Left lung (tissue), 10 donors: ENCODE results near the gene AUTS2. TPM values are rescaled to one million over a fixed set of nuclear protein-coding genes. Genes with fewer than 3 reads are reported as not detected.

Experiments used
- ATAC-seq: fragments of 200-7000 bp; cut with Tn5 transposase; one replicate; pipeline ENCODE4 v1.9.1; 2020; ENCODE audit warnings: moderate library complexity
- DNase-seq, 4 donors: peaks; one replicate each; pipeline ENCODE4 v3.0.0-alpha.2; 2013 to 2020
- H3K27ac ChIP-seq, 2 donors: fragments of 200-600 bp; sonication (generic) in 1 of 2; one replicate each; pipeline versions ENCODE4 v1.5.0 to v1.8.0; 2020 to 2021
- H3K27me3 ChIP-seq, 2 donors: fragments of 200-600 bp; sonication (generic) in 1 of 2; one replicate each; pipeline versions ENCODE4 v1.5.0 to v1.8.0; 2020 to 2021
- H3K36me3 ChIP-seq, 2 donors: fragments of 200-600 bp; sonication (generic) in 1 of 2; one replicate each; pipeline versions ENCODE4 v1.5.0 to v1.8.0; 2020 to 2021
- H3K4me1 ChIP-seq, 2 donors: fragments of 200-600 bp; one replicate each; pipeline ENCODE4 v1.8.0; 2021
- H3K4me3 ChIP-seq, 2 donors: fragments of 200-600 bp; sonication (generic) in 1 of 2; one replicate each; pipeline versions ENCODE4 v1.5.0 to v1.8.0; 2020 to 2021; ENCODE audit warnings: mild to moderate bottlenecking in 1 of 2
- H3K9me3 ChIP-seq, 2 donors: fragments of 200-600 bp; sonication (generic) in 1 of 2; one replicate each; pipeline versions ENCODE4 v1.5.0 to v1.8.0; 2020 to 2021
- CTCF ChIP-seq, 2 donors: fragments of 200-600 bp; sonication (generic) in 1 of 2; IDR thresholded peaks; one replicate each; pipeline versions ENCODE4 v1.5.0 to v1.8.0; 2021; ENCODE audit warnings: antibody characterized with exemption in 2 of 2
- intact Hi-C, 2 donors: fragments of 100-400 bp; cut with DNase I; formaldehyde crosslinking; loops; one replicate each; pipeline versions ENCODE4 v1.11.2 to v1.14.2; 2022
- polyA plus RNA-seq, 6 donors: library from polyadenylated mRNA; unstranded; fragments of 120-200 nt; gene quantifications; one replicate each; pipeline ENCODE4 v1.2.1, GENCODE V29; 2013; ENCODE audit not compliant: insufficient read length in 6 of 6
- total RNA-seq, 2 donors: library from RNA; stranded (reverse); fragmentation: NEBNext Ultra II Directional; extraction: Animal tissue kit (Norgen Biotek cat#: 25700); gene quantifications; one replicate each; pipeline ENCODE4 v1.2.1, GENCODE V29; 2021
- donor health status: DM: no; HTN: yes; CAD: no.
- donor health status: DM: no; HTN: no; CAD: no.

Gene AUTS2
- total and polyA plus RNA-seq, 8 donors: 40.4 to 119 (median 103) TPM

GRCh38 chr7:70544016-70544415, 945.7 kb downstream of the AUTS2 start:
- DNase-seq (no peak), ATAC-seq (no peak)
- peaks cover 0 to 3% of the 10 kb centered on the region in 2 donors for H3K4me1 ChIP-seq
- intact Hi-C loops: no loop called here
- H3K27me3 ChIP-seq: no peaks in the 10 kb centered on the region
- no peak overlapping the region for H3K27ac ChIP-seq
- peaks cover 0 to 4% of the 10 kb centered on the region in 2 donors for H3K9me3 ChIP-seq
- TF ChIP-seq CTCF (IDR thresholded peaks at IDR 0.05): no peak
- no peaks in the 10 kb centered on the region for H3K36me3 ChIP-seq
- H3K4me3 ChIP-seq: no peak overlapping the region

- peaks cover 0 to 3% of the 10 kb centered on the region in 2 donors for H3K4me1 ChIP-seq
These were observed 946.9 kb downstream of the AUTS2 start for GRCh38 chr7:70545214-70545613.

GRCh38 chr7:70552141-70552540, 953.9 kb downstream of the AUTS2 start:
- ATAC-seq (no peak), DNase-seq (no peak)
- Histone ChIP-seq H3K27me3 (no peaks in the 10 kb centered on the region), H3K36me3 (no peaks in the 10 kb centered on the region), H3K4me3 (no peak overlapping the region), H3K4me1 (no peaks in the 10 kb centered on the region), H3K9me3 (peaks cover 0 to 4% of the 10 kb centered on the region in 2 donors), H3K27ac (no peak overlapping the region)
- TF ChIP-seq CTCF (IDR thresholded peaks at IDR 0.05): no peak
- intact Hi-C loops: no loop called here

More at GRCh38 chr7:70545214-70545613, 946.9 kb downstream of the AUTS2 start:
- no peaks in the 10 kb centered on the region for H3K27me3 ChIP-seq
- no peaks in the 10 kb centered on the region for H3K36me3 ChIP-seq
- no peak overlapping the region for H3K4me3 ChIP-seq
- H3K27ac ChIP-seq: no peak overlapping the region
- intact Hi-C loops: no loop called here
- DNase-seq: no peak
- peaks cover 0 to 4% of the 10 kb centered on the region in 2 donors for H3K9me3 ChIP-seq
- TF ChIP-seq CTCF (IDR thresholded peaks at IDR 0.05): no peak
- no peak for ATAC-seq

- H3K27ac ChIP-seq: no peak overlapping the region
- H3K36me3 ChIP-seq: no peaks in the 10 kb centered on the region
- intact Hi-C loops: no loop called here
- no peak for TF ChIP-seq CTCF (IDR thresholded peaks at IDR 0.05)
- ATAC-seq: peak; percentile 75
- H3K27me3 ChIP-seq: no peaks in the 10 kb centered on the region
- DNase-seq: peak in 1 of 4 donors; percentile 26
- no peaks in the 10 kb centered on the region for H3K9me3 ChIP-seq
- H3K4me1 ChIP-seq: no peaks in the 10 kb centered on the region
- no peak overlapping the region for H3K4me3 ChIP-seq
These were observed 955.1 kb downstream of the AUTS2 start for GRCh38 chr7:70553364-70553763.

- intact Hi-C loops: no loop called here
- H3K27ac ChIP-seq: no peak overlapping the region
- no peaks in the 10 kb centered on the region for H3K36me3 ChIP-seq
- DNase-seq: no peak
- no peaks in the 10 kb centered on the region for H3K9me3 ChIP-seq
- no peak overlapping the region for H3K4me3 ChIP-seq
- no peak for TF ChIP-seq CTCF (IDR thresholded peaks at IDR 0.05)
- ATAC-seq: no peak
- H3K4me1 ChIP-seq: no peaks in the 10 kb centered on the region
- no peaks in the 10 kb centered on the region for H3K27me3 ChIP-seq
These were observed 956.4 kb downstream of the AUTS2 start for GRCh38 chr7:70554646-70555045.
